SU-DHL-6 (cell line): ENCODE data around the gene TRIM5.
A peak's percentile ranks its signal among the peaks of the same experiment; 100 is the strongest.
"Not testable (repeated sequence)": the region's sequence is repeated elsewhere in the genome, so short reads cannot be mapped to it uniquely, and the experiment has no call there.

Source experiments
- H2AFZ ChIP-seq: fragments of 200-600 bp; sonication (generic); 2 replicates; pipeline ENCODE4 v1.6.1; 2014; ENCODE audit warnings: low read depth, mild to moderate bottlenecking, moderate library complexity, mixed read lengths, antibody characterized with exemption, low read length; ENCODE audit not compliant: severe bottlenecking
- H3F3A ChIP-seq: fragments of 200-600 bp; shearing (Covaris generic); 2 replicates; pipeline ENCODE4 v1.6.0; 2016; ENCODE audit warnings: antibody characterized with exemption, mild to moderate bottlenecking; ENCODE audit not compliant: insufficient read depth
- H3K27ac ChIP-seq: fragments of 200-600 bp; sonication (generic); 2 replicates; pipeline ENCODE4 v1.5.1; 2016; ENCODE audit warnings: low read depth, mild to moderate bottlenecking, low read length, moderate library complexity, mixed read lengths
- H3K27me3 ChIP-seq: fragments of 200-600 bp; sonication (generic), shearing (Covaris generic); 2 replicates; pipeline ENCODE4 v1.6.0; 2014; ENCODE audit warnings: mild to moderate bottlenecking, low read length
- H3K36me3 ChIP-seq: fragments of 200-600 bp; sonication (generic); 2 replicates; pipeline ENCODE4 v1.6.1; 2014; ENCODE audit warnings: mild to moderate bottlenecking, low read length, mixed read lengths
- H3K4me2 ChIP-seq: fragments of 300-600, 200-600 bp; shearing (Covaris generic), sonication (generic); 2 replicates; pipeline ENCODE4 v1.6.0; 2014; ENCODE audit warnings: low read length, low read depth, mild to moderate bottlenecking; ENCODE audit not compliant: poor library complexity, severe bottlenecking
- H3K4me3 ChIP-seq: fragments of 200-600 bp; sonication (generic); 2 replicates; pipeline ENCODE4 v1.5.1; 2014; ENCODE audit warnings: antibody characterized with exemption, low read length, mild to moderate bottlenecking, mixed read lengths; ENCODE audit not compliant: insufficient read depth, poor library complexity, severe bottlenecking
- H3K79me2 ChIP-seq: fragments of 200-600 bp; sonication (generic); 2 replicates; pipeline ENCODE4 v1.6.1; 2014; ENCODE audit warnings: mild to moderate bottlenecking, low read length, moderate library complexity; ENCODE audit not compliant: insufficient read depth
- H3K9ac ChIP-seq: fragments of 200-600 bp; sonication (generic); 2 replicates; pipeline ENCODE4 v1.7.0; 2014; ENCODE audit warnings: mild to moderate bottlenecking, low read length
- H3K9me2 ChIP-seq: fragments of 200-600 bp; sonication (generic); replicated peaks from 2 replicates; pipeline ENCODE4 v1.6.1; 2014; ENCODE audit warnings: low read length; ENCODE audit not compliant: insufficient read depth
- H3K9me3 ChIP-seq: fragments of 200-600 bp; sonication (generic); 2 replicates; pipeline ENCODE4 v1.6.1; 2014; ENCODE audit warnings: low read length, mixed read lengths; ENCODE audit not compliant: insufficient read depth
- H4K20me1 ChIP-seq: fragments of 200-600 bp; sonication (generic); 2 replicates; pipeline ENCODE4 v1.6.1; 2014; ENCODE audit warnings: low read depth, mild to moderate bottlenecking, antibody characterized with exemption, low read length, moderate library complexity, mixed read lengths
- EZH2phosphoT487 ChIP-seq: fragments of 200-600 bp; sonication (generic), shearing (Covaris generic); conservative IDR thresholded peaks from 2 replicates; pipeline ENCODE4 v1.6.1; 2018; ENCODE audit warnings: mild to moderate bottlenecking, antibody characterized with exemption, low read length, moderate library complexity, mixed read lengths
- TF ChIP-seq, protein P1 (sequence below): fragments of 200-600 bp; sonication (generic); IDR thresholded peaks from one replicate; pipeline ENCODE4 v1.5.1; 2017; ENCODE audit warnings: antibody characterized with exemption, mild to moderate bottlenecking, low read length, moderate library complexity; ENCODE audit not compliant: insufficient read depth, poor library complexity, severe bottlenecking

TRIM5 gene

DNA sequence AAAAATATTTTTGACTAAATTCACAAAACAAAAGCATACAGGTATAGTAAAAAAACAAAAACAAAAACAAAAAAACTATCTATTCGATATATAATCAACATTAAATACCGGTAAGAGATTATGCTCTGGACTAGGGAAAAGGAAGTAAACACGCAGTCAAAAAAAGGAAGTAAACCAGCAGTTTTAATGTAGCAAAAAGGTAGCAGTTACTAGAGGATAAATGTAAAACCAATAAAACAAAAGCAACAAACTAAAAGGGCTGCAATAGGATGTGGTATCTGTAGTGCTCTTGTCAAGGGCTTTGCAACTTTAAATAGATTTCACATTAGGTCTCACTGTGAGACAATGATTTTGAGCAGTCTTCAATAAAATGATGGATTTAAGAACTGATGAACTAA is 7.1 kb upstream of the TRIM5 start:
- no peaks in the 10 kb centered on the region for H3K27me3 ChIP-seq
- H3K4me3 ChIP-seq, result peak overlapping the region; percentile 85
- H3K36me3 ChIP-seq, result 0 out of 2 replicates have a peak, but pooled peaks cover 4% of the 10 kb centered on the region
- TF ChIP-seq, protein P1, sequence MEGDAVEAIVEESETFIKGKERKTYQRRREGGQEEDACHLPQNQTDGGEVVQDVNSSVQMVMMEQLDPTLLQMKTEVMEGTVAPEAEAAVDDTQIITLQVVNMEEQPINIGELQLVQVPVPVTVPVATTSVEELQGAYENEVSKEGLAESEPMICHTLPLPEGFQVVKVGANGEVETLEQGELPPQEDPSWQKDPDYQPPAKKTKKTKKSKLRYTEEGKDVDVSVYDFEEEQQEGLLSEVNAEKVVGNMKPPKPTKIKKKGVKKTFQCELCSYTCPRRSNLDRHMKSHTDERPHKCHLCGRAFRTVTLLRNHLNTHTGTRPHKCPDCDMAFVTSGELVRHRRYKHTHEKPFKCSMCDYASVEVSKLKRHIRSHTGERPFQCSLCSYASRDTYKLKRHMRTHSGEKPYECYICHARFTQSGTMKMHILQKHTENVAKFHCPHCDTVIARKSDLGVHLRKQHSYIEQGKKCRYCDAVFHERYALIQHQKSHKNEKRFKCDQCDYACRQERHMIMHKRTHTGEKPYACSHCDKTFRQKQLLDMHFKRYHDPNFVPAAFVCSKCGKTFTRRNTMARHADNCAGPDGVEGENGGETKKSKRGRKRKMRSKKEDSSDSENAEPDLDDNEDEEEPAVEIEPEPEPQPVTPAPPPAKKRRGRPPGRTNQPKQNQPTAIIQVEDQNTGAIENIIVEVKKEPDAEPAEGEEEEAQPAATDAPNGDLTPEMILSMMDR, result no peak
- no peak for TF ChIP-seq EZH2phosphoT487
- H3K27ac ChIP-seq, result peak overlapping the region; percentile 91
- peak overlapping the region; percentile 80 for H3K4me2 ChIP-seq
- H3K9ac ChIP-seq, result peak overlapping the region; percentile 80
- no peaks in the 10 kb centered on the region for H3K9me2 ChIP-seq
- H3F3A ChIP-seq, result peaks cover 29% of the 10 kb centered on the region
- peaks cover 38% of the 10 kb centered on the region for H3K79me2 ChIP-seq
- H3K9me3 ChIP-seq, result no peaks in the 10 kb centered on the region
- no peak overlapping the region for H2AFZ ChIP-seq
- H4K20me1 ChIP-seq, result no peaks in the 10 kb centered on the region

DNA sequence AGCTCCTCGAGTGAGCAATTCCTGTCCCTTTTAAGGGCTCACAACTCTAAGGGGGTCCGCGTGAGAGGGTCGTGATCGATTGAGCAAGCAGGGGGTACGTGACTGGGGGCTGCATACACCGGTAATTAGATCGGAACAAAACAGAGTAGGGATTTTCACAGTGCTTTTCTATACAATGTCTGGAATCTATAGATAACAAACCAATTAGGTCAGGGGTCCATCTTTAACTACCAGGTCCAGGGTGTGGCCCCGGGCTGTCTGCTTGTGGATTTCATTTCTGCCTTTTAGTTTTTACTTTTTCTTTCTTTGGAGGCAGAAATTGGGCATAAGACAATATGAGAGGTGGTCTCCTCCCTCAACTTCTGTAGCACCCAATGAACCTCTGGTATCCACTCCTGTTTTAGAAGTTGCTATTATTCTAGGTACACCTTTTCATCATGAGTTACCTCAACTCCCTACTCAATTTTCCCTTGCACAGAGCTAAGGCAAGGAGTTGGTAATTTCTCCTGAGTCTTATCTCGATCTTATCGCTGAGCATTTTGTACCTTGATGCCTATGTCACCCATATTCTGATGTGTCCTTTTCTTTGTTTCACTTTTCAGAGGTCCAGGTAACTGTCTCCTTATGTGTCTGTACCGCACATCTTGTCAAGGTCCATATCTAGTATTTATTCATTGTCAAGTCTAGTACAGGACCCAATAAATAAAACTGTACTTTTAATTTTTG is 6.5 kb upstream of the TRIM5 start:
- not testable (repeated sequence) for H4K20me1 ChIP-seq, H3K27me3 ChIP-seq, H3K9me2 ChIP-seq, H3K36me3 ChIP-seq, H3K9me3 ChIP-seq
- H3K27ac ChIP-seq, result peak overlapping the region; percentile 91
- H3K9ac ChIP-seq, result peak overlapping the region; percentile 80
- peaks cover 29% of the 10 kb centered on the region for H3F3A ChIP-seq
- H3K79me2 ChIP-seq, result peaks cover 38% of the 10 kb centered on the region
- H2AFZ ChIP-seq, result peak overlapping the region; percentile 10
- peak overlapping the region; percentile 80 for H3K4me2 ChIP-seq
- peak overlapping the region; percentile 85 for H3K4me3 ChIP-seq

- Histone ChIP-seq H3K27me3 (no peaks in the 10 kb centered on the region), H3K4me2 (peak overlapping the region; percentile 80), H3K36me3 (0 out of 2 replicates have a peak, but pooled peaks cover 4% of the 10 kb centered on the region), H2AFZ (peak overlapping the region; percentile 10), H3K9me3 (no peaks in the 10 kb centered on the region), H3K27ac (peak overlapping the region; percentile 91), H3K79me2 (peaks cover 38% of the 10 kb centered on the region), H4K20me1 (no peaks in the 10 kb centered on the region), H3K9me2 (no peaks in the 10 kb centered on the region), H3K4me3 (peak overlapping the region; percentile 85), H3F3A (peaks cover 34% of the 10 kb centered on the region), H3K9ac (peak overlapping the region; percentile 80)
- TF ChIP-seq EZH2phosphoT487, result no peak
- TF ChIP-seq, protein P1, result no peak
Measured at GRCh38 chr11:5690736-5691135, 5.9 kb upstream of the TRIM5 start.

GRCh38 chr11:5690216-5690615 is 5.3 kb upstream of the TRIM5 start:
- H3K9me3 ChIP-seq, result no peaks in the 10 kb centered on the region
- H3K4me2 ChIP-seq, result peak overlapping the region; percentile 80
- peak overlapping the region; percentile 39 for H2AFZ ChIP-seq
- no peaks in the 10 kb centered on the region for H4K20me1 ChIP-seq
- H3K27ac ChIP-seq, result peak overlapping the region; percentile 91
- H3F3A ChIP-seq, result peaks cover 34% of the 10 kb centered on the region
- peak overlapping the region; percentile 85 for H3K4me3 ChIP-seq
- H3K79me2 ChIP-seq, result peaks cover 38% of the 10 kb centered on the region
- H3K9ac ChIP-seq, result peak overlapping the region; percentile 80
- H3K27me3 ChIP-seq, result no peaks in the 10 kb centered on the region
- H3K9me2 ChIP-seq, result no peaks in the 10 kb centered on the region
- H3K36me3 ChIP-seq, result no peaks in the 10 kb centered on the region
- no peak for TF ChIP-seq EZH2phosphoT487
- TF ChIP-seq, protein P1, result no peak
